ENCODE data around the gene SNAPIN.

GRCh38 chr1:153698020-153698922 is 39.8 kb downstream of the SNAPIN start:
- TF ChIP-seq ZNF274 (IDR thresholded peaks at IDR 0.05; ENCODE audit: low read depth, low read length) (no peak), YY1 (IDR thresholded peaks at IDR 0.05; ENCODE audit: insufficient read depth, insufficient read length) (no peak), SUZ12 (IDR thresholded peaks at IDR 0.05; ENCODE audit: extremely low read depth, insufficient read depth, insufficient read length) (no peak)
